PC-3 (cell line): ENCODE results near the gene NAV2. TPM values are rescaled to one million over a fixed set of nuclear protein-coding genes. Genes with fewer than 3 reads are reported as not detected.

ENCODE experiments used
- ATAC-seq: fragments of 200-7000 bp; cut with Tn5 transposase; 2 replicates; pipeline ENCODE4 v1.9.1; 2020; ENCODE audit warnings: mild to moderate bottlenecking, moderate library complexity
- BruUV-seq: library from RNA; stranded (reverse); fragments of 400-500 nt; replicated peaks from 2 replicates; lab custom pipeline; 2021; lab: Mats Ljungman, UMichigan
- CTCF ChIA-PET: fragments of 300-600 bp; sonication (Branson Sonifier 250); formaldehyde crosslinking; loops from one replicate; lab custom pipeline; 2022; ENCODE audit warnings: antibody characterized with exemption; lab: Charles Lee
- POLR2A ChIA-PET: fragments of 300-600 bp; sonication (Branson Sonifier 250); formaldehyde crosslinking; loops from one replicate; lab custom pipeline; 2022; ENCODE audit warnings: antibody characterized with exemption; ENCODE audit not compliant: unreplicated experiment; lab: Charles Lee
- DNase-seq: peaks from one replicate; pipeline ENCODE4 v3.0.0-alpha.2; 2015
- H2AFZ ChIP-seq: fragments of 300-600 bp; sonication (generic); 2 replicates; pipeline ENCODE4 v1.6.0; 2016; ENCODE audit warnings: antibody characterized with exemption, low read length
- H3F3A ChIP-seq: fragments of 300-600 bp; sonication (generic); one replicate; pipeline ENCODE4 v1.6.0; 2017; ENCODE audit warnings: antibody characterized with exemption, low read length, control low read depth, mild to moderate bottlenecking; ENCODE audit not compliant: unreplicated experiment
- H3K27ac ChIP-seq: fragments of 300-600 bp; sonication (generic); 2 replicates; pipeline ENCODE4 v1.5.1; 2016; ENCODE audit warnings: mild to moderate bottlenecking, low read length
- H3K27me3 ChIP-seq: fragments of 300-600 bp; sonication (generic); 2 replicates; pipeline ENCODE4 v1.6.1; 2016; ENCODE audit warnings: low read length, mixed read lengths
- H3K36me3 ChIP-seq: fragments of 300-600 bp; sonication (generic); 2 replicates; pipeline ENCODE4 v1.6.1; 2016; ENCODE audit warnings: low read depth, mixed run types, low read length, mixed read lengths
- H3K4me1 ChIP-seq: fragments of 300-600 bp; sonication (generic); 2 replicates; pipeline ENCODE4 v1.5.1; 2016; ENCODE audit warnings: low read length; ENCODE audit not compliant: insufficient read depth
- H3K4me2 ChIP-seq: fragments of 300-600 bp; sonication (generic); 2 replicates; pipeline ENCODE4 v1.6.0; 2016; ENCODE audit warnings: low read length
- H3K4me3 ChIP-seq: fragments of 300-600 bp; sonication (generic); 2 replicates; pipeline ENCODE4 v1.5.1; 2016; ENCODE audit warnings: mild to moderate bottlenecking, low read length, mixed read lengths
- H3K79me2 ChIP-seq: fragments of 300-600 bp; sonication (generic); 2 replicates; pipeline ENCODE4 v1.6.1; 2017; ENCODE audit warnings: low read length, mixed read lengths
- H3K9ac ChIP-seq: fragments of 300-600 bp; sonication (generic); 2 replicates; pipeline ENCODE4 v1.6.0; 2016; ENCODE audit warnings: mild to moderate bottlenecking, low read length
- H3K9me2 ChIP-seq: fragments of 300-600 bp; sonication (generic); replicated peaks from 2 replicates; pipeline ENCODE4 v1.6.1; 2016; ENCODE audit warnings: mixed run types, low read length, mixed read lengths
- H3K9me3 ChIP-seq: fragments of 300-600 bp; sonication (generic); 2 replicates; pipeline ENCODE4 v1.6.1; 2016; ENCODE audit warnings: low read length, mixed read lengths
- H4K20me1 ChIP-seq: fragments of 300-600 bp; sonication (generic); 2 replicates; pipeline ENCODE4 v1.6.1; 2016; ENCODE audit warnings: low read length, mixed read lengths
- CTCF ChIP-seq: fragments of 300-600 bp; sonication (generic); conservative IDR thresholded peaks from 2 replicates; pipeline ENCODE4 v1.5.1; 2017; ENCODE audit warnings: antibody characterized with exemption, low read depth, mild to moderate bottlenecking, low read length
- EZH2 ChIP-seq: fragments of 300-600 bp; sonication (generic); IDR thresholded peaks from one replicate; pipeline ENCODE4 v1.6.1; 2017; ENCODE audit warnings: antibody characterized with exemption, mild to moderate bottlenecking, low read length; ENCODE audit not compliant: unreplicated experiment
- EZH2phosphoT487 ChIP-seq: fragments of 300-600 bp; sonication (generic); IDR thresholded peaks from 2 replicates; pipeline ENCODE4 v1.6.1; 2018; ENCODE audit warnings: mild to moderate bottlenecking, antibody characterized with exemption, low read length, borderline replicate concordance
- intact Hi-C: fragments of 100-400 bp; cut with micrococcal nuclease; formaldehyde crosslinking; loops from 2 replicates; pipeline ENCODE4 v1.9.0; 2023
- total RNA-seq: library from RNA; depleted of rRNA; stranded (reverse); fragments of >200 nt; gene quantifications from 2 replicates; pipeline ENCODE4 v1.2.3, GENCODE V29; 2014

Gene NAV2
- total RNA-seq, 1 experiment from 2014 or later, result 10.4 TPM

DNA sequence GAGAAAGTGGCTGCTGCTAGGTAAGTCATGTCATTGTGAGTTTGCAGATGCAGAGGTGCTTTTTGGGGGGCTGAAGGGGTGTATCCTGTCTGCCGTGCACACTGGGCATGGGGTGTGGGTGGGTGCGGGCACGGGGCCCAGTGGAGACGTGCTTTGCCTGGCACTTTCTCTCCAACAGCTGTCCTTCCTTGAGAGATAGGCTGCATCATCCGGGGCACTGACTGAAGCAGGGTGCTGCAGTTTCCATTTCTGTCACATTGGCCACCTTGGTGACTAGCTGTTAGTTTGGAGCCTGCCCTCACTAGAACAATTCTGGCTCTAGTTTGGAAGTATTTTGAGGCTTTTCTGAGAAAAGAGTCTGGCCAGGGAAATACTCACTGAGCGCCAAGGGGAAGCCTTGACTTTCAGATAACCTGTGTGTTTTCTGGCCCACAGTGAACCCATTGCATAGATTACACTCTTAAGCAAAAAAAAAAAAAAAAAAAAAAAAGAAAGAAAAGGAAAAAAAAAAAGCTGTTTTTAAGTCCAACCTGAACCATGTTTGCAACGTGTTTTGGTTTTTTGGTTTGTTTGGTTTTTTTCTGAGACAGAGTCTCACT, 219.2 kb downstream of the NAV2 start:
- CTCF ChIA-PET, result interaction anchor here (0.6 kb wide), 1 partner anchor 13 kb away, joined by 3 read pairs; no protein-coding TSS in a partner anchor
- intact Hi-C loops, result no loop called here
- no peaks in the 10 kb centered on the region for H3K27me3 ChIP-seq
- H3K4me3 ChIP-seq, result no peak overlapping the region
- H3K4me1 ChIP-seq, result peaks cover 14% of the 10 kb centered on the region
- TF ChIP-seq EZH2phosphoT487, result no peak
- no peak for TF ChIP-seq EZH2
- TF ChIP-seq CTCF, result no peak
- no TSS peak for BruUV-seq
- no peaks in the 10 kb centered on the region for H3K79me2 ChIP-seq
- H3K4me2 ChIP-seq, result no peak overlapping the region
- no peaks in the 10 kb centered on the region for H3K9me2 ChIP-seq
- H3K9ac ChIP-seq, result no peak overlapping the region
- POLR2A ChIA-PET, result no interaction called here
- H4K20me1 ChIP-seq, result no peaks in the 10 kb centered on the region
- H3K9me3 ChIP-seq, result no peaks in the 10 kb centered on the region
- H3K27ac ChIP-seq, result no peak overlapping the region
- H2AFZ ChIP-seq, result no peak overlapping the region
- no peaks in the 10 kb centered on the region for H3F3A ChIP-seq
- H3K36me3 ChIP-seq, result no peaks in the 10 kb centered on the region
- DNase-seq (no peak), ATAC-seq (no peak)

DNA sequence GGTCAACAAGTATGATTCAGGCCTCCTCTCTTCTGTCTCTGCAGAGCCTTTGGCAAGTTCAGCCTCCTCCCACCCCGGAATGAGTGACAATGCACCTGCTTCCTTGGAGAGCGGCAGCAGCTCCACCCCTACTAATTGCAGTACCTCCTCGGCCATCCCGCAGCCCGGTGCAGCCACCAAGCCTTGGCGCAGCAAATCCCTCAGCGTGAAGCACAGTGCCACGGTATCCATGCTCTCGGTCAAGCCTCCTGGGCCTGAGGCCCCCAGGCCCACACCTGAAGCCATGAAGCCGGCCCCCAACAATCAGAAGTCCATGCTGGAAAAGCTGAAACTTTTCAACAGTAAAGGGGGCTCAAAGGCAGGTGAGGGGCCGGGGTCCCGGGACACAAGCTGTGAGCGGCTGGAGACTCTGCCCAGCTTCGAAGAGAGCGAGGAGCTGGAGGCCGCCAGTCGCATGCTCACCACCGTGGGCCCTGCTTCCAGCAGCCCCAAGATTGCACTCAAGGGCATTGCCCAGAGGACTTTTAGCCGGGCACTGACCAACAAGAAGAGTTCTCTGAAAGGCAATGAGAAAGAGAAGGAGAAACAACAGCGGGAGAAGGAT, 220.6 kb downstream of the NAV2 start:
- ATAC-seq, result no peak
- no peak overlapping the region for H2AFZ ChIP-seq
- TF ChIP-seq EZH2phosphoT487 (no peak), EZH2 (no peak), CTCF (no peak)
- no peak overlapping the region for H3K9ac ChIP-seq
- no peak overlapping the region for H3K27ac ChIP-seq
- H3F3A ChIP-seq, result no peaks in the 10 kb centered on the region
- H3K36me3 ChIP-seq, result no peaks in the 10 kb centered on the region
- H4K20me1 ChIP-seq, result no peaks in the 10 kb centered on the region
- H3K4me1 ChIP-seq, result peaks cover 14% of the 10 kb centered on the region
- no peaks in the 10 kb centered on the region for H3K27me3 ChIP-seq
- intact Hi-C loops, result no loop called here
- ChIA-PET POLR2A (no interaction called here), CTCF (interaction anchor here (0.6 kb wide), 1 partner anchor 30 kb away, joined by 4 read pairs; no protein-coding TSS in a partner anchor)
- BruUV-seq, result no TSS peak
- no peak for DNase-seq
- no peaks in the 10 kb centered on the region for H3K9me2 ChIP-seq
- H3K4me3 ChIP-seq, result no peak overlapping the region
- no peaks in the 10 kb centered on the region for H3K79me2 ChIP-seq
- H3K4me2 ChIP-seq, result no peak overlapping the region
- no peaks in the 10 kb centered on the region for H3K9me3 ChIP-seq
